Right lung (tissue), 10 donors: Measurements from ENCODE around the gene DDHD1. TPM values are rescaled to one million over a fixed set of nuclear protein-coding genes. Genes with fewer than 3 reads are reported as not detected.
"Not testable (repeated sequence)": the region's sequence is repeated elsewhere in the genome, so short reads cannot be mapped to it uniquely, and the experiment has no call there.

Source experiments
- DNase-seq, 2 donors: peaks; one replicate each; pipeline ENCODE4 v3.0.0-alpha.2; 2013
- long read RNA-seq, 8 donors: transcript quantifications; one replicate each; lab custom pipeline, GENCODE V29; 2026
- polyA plus RNA-seq, 5 donors: library from polyadenylated mRNA; unstranded; fragments of 120-200 nt; gene quantifications; one replicate each; pipeline versions ENCODE4 v1.2.1 to v1.2.3, GENCODE V29; 2013; ENCODE audit warnings: inconsistent platforms in 1 of 5, low replicate concordance in 1 of 5; ENCODE audit not compliant: insufficient read length in 5 of 5, insufficient read depth in 1 of 5

Gene DDHD1
- polyA plus RNA-seq = 10 to 100 TPM; 15.5 to 27.4 (median 21.4) TPM
- long read RNA-seq, donor 1, partial matches to known transcripts = 5 of 7 reads
- long read RNA-seq, donor 1, other reads (novel, unspliced or antisense) = 0 of 7 reads
- long read RNA-seq, donor 2, full-length matches to known transcripts = 2 of 2 reads
- long read RNA-seq, donor 2, partial matches to known transcripts = 0 of 2 reads
- long read RNA-seq, donor 2, other reads (novel, unspliced or antisense) = 0 of 2 reads
- long read RNA-seq, donor 3, full-length matches to known transcripts = 2 of 2 reads
- long read RNA-seq, donor 3, partial matches to known transcripts = 0 of 2 reads
- long read RNA-seq, donor 3, other reads (novel, unspliced or antisense) = 0 of 2 reads
- long read RNA-seq, donor 4, full-length matches to known transcripts = 4 of 4 reads
- long read RNA-seq, donor 4, partial matches to known transcripts = 0 of 4 reads
- long read RNA-seq, donor 4, other reads (novel, unspliced or antisense) = 0 of 4 reads
- long read RNA-seq, donor 5, full-length matches to known transcripts = 2 of 2 reads
- long read RNA-seq, donor 5, partial matches to known transcripts = 0 of 2 reads
- long read RNA-seq, donor 5, other reads (novel, unspliced or antisense) = 0 of 2 reads
- long read RNA-seq, donor 6 = 0 reads
- long read RNA-seq, donor 7, full-length matches to known transcripts = 3 of 8 reads
- long read RNA-seq, donor 7, partial matches to known transcripts = 5 of 8 reads
- long read RNA-seq, donor 7, other reads (novel, unspliced or antisense) = 0 of 8 reads
- long read RNA-seq, donor 8 = 0 reads

- peak; percentile 81 to 84 for DNase-seq
These were observed at the start of gene DDHD1 for GRCh38 chr14:53152887-53153701. Gene DDHD1 (minus strand): TSS chr14:53153323. CDS start chr14:53153098, 225 bp downstream.

- no peak for DNase-seq
These were observed 42.8 kb upstream of the DDHD1 start for GRCh38 chr14:53195949-53196348.

GRCh38 chr14:53193193-53193592 lies 40.1 kb upstream of the DDHD1 start:
- DNase-seq = no peak

GRCh38 chr14:53192052-53192760 lies 39.1 kb upstream of the DDHD1 start:
- no peak for DNase-seq

GRCh38 chr14:53190938-53191337 lies 37.8 kb upstream of the DDHD1 start:
- no peak for DNase-seq

- no peak for DNase-seq
These were observed 34.9 kb upstream of the DDHD1 start for GRCh38 chr14:53187921-53188463.

- no peak for DNase-seq
These were observed 33.4 kb upstream of the DDHD1 start for GRCh38 chr14:53186532-53186931.

GRCh38 chr14:53183611-53184010 lies 30.5 kb upstream of the DDHD1 start:
- no peak for DNase-seq

- DNase-seq = no peak
These were observed 29.9 kb upstream of the DDHD1 start for GRCh38 chr14:53183056-53183455.

- DNase-seq = not testable (repeated sequence)
These were observed 28.4 kb upstream of the DDHD1 start for GRCh38 chr14:53181463-53182081.

GRCh38 chr14:53180272-53181221 lies 27.4 kb upstream of the DDHD1 start:
- DNase-seq = no peak

- DNase-seq = peak; percentile 35 to 52
These were observed 26.4 kb upstream of the DDHD1 start for GRCh38 chr14:53179486-53180005.

- DNase-seq = no peak
These were observed 22.3 kb upstream of the DDHD1 start for GRCh38 chr14:53175375-53175774.

GRCh38 chr14:53174918-53175317 lies 21.8 kb upstream of the DDHD1 start:
- peak in 1 of 2 donors; percentile 6 for DNase-seq

- DNase-seq = no peak
These were observed 15.7 kb upstream of the DDHD1 start for GRCh38 chr14:53168786-53169185.

- peak in 1 of 2 donors; percentile 9 for DNase-seq
These were observed 14.6 kb upstream of the DDHD1 start for GRCh38 chr14:53167602-53168328.

GRCh38 chr14:53161758-53162435 lies 8.8 kb upstream of the DDHD1 start:
- no peak for DNase-seq

- DNase-seq = no peak
These were observed 3.1 kb upstream of the DDHD1 start for GRCh38 chr14:53156238-53156637.
